ENCODE results near the gene ZBTB42. TPM values are rescaled to one million over a fixed set of nuclear protein-coding genes. Genes with fewer than 3 reads are reported as not detected.

The ZBTB42 gene
- total RNA-seq, 4 donors from 2014 or later: 2.4 to 20.8 (median 12.5) TPM

DNA sequence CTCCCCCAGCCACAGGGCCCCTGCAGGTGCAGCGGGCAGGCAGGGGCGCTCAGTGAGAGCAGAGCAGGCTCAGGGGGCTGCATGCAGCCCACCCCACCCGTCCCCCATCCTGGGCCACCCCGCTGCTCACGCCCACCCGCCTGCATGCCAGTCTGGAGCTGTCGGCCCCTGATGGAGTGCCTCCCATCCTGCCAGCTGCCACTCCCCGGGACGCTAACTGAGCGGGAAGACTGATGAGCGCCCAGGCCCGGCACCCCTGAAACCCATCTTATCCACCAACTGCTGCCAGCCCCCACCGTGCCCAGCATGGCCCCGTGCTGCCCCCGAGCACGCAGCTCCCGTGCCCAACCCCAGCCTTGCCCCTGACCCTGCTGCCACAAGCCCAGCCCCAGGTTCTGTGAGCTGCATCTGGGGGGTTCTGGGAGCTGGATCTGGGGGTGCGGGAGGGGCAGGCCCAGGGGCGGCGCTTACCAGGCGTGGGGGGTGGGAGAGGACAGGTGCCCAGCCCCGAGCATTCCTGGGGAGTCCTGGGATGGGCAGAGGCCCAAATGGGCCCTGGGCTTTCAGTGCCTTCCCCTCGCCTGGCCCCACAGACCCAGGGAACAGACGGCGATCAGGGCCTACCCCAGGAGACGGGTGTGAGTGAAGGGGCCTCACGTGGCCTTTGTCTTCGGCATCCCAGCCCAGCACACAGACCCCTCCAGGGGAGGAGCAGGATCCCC, 18.7 kb upstream of the ZBTB42 start:
- no peak overlapping the region for H3K27ac ChIP-seq
- H3K27me3 ChIP-seq: no peaks in the 10 kb centered on the region
- intact Hi-C loops (cut with DNase I; ENCODE audit: low total_unique reads): no loop called here
- TF ChIP-seq, protein P1, sequence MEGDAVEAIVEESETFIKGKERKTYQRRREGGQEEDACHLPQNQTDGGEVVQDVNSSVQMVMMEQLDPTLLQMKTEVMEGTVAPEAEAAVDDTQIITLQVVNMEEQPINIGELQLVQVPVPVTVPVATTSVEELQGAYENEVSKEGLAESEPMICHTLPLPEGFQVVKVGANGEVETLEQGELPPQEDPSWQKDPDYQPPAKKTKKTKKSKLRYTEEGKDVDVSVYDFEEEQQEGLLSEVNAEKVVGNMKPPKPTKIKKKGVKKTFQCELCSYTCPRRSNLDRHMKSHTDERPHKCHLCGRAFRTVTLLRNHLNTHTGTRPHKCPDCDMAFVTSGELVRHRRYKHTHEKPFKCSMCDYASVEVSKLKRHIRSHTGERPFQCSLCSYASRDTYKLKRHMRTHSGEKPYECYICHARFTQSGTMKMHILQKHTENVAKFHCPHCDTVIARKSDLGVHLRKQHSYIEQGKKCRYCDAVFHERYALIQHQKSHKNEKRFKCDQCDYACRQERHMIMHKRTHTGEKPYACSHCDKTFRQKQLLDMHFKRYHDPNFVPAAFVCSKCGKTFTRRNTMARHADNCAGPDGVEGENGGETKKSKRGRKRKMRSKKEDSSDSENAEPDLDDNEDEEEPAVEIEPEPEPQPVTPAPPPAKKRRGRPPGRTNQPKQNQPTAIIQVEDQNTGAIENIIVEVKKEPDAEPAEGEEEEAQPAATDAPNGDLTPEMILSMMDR (IDR thresholded peaks at IDR 0.05 in 4 of 5, conservative IDR thresholded peaks at IDR 0.05 in 1 of 5): no peak
- TF ChIP-seq POLR2A (IDR thresholded peaks at IDR 0.05): no peak
- DNase-seq (no peak), ATAC-seq (no peak)
- H3K36me3 ChIP-seq: no peaks in the 10 kb centered on the region
- no peak overlapping the region for H3K4me3 ChIP-seq
- H3K9me3 ChIP-seq: no peaks in the 10 kb centered on the region
- in situ Hi-C loops (cut with MboI; ENCODE audit: low sequenced_read_pairs in 4 of 4): no loop called here
- H3K4me1 ChIP-seq: peaks cover 0 to 8% of the 10 kb centered on the region in 2 donors

DNA sequence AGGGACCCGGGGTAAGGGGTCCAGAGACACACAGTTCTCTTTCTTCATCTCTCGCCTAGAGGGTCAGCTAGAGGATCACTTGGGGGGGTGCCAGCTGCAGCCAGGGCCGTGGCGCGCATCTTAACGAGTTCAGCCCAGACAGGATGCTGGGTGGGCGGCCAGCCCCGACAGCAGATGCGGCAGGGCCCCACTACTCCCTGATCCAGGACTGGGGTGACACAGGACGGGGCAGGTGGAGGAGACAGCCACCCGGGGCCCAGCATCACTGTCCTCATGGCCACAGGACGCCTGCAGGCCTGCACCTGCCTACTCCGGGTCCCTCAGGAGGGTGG, 18.1 kb upstream of the ZBTB42 start:
- DNase-seq (no peak), ATAC-seq (no peak)
- intact Hi-C loops (cut with DNase I; ENCODE audit: low total_unique reads): no loop called here
- no peak overlapping the region for H3K27ac ChIP-seq
- no peak overlapping the region for H3K4me3 ChIP-seq
- no peaks in the 10 kb centered on the region for H3K36me3 ChIP-seq
- peaks cover 0 to 10% of the 10 kb centered on the region in 2 donors for H3K4me1 ChIP-seq
- H3K9me3 ChIP-seq: no peaks in the 10 kb centered on the region
- TF ChIP-seq POLR2A (IDR thresholded peaks at IDR 0.05): no peak
- TF ChIP-seq, protein P1 (IDR thresholded peaks at IDR 0.05 in 4 of 5, conservative IDR thresholded peaks at IDR 0.05 in 1 of 5): no peak
- H3K27me3 ChIP-seq: no peaks in the 10 kb centered on the region
- in situ Hi-C loops (cut with MboI; ENCODE audit: low sequenced_read_pairs in 4 of 4): no loop called here

DNA sequence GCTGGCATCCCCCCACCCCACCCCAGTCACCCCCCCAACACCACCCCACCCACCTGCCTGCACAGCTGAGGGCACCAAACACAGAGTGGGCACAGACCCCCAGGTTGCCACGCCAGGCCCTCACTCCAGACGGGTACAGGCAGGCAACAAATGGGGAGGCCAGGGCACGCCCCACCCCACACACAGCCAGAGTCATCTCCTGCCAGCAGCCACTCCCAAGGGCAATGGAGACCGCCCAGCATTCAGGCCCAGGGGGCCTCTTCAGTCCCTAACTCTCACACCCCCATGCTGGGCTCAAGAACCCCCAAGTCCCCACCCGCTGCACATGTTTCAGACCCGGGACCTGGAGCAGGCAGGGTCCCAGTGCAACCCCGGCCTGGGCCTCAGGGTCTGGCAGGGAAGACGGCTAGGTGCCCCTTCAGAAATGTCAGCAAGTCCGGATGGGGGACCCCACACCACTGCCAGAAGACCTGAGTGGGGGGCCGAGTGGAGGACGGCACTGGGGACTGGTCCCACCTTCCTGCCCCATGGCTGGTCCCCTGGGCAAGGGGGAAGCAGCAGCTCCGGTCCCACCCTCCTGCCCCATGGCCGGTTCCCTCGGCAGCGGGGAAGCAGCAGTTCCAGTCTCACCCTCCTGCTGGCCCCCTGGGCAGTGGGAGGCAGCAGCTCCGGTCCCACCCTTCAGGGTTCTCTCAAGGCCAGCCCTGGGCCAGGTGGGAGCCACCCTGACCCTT, 17.2 kb upstream of the ZBTB42 start:
- no peak overlapping the region for H3K27ac ChIP-seq
- H3K9me3 ChIP-seq: no peaks in the 10 kb centered on the region
- in situ Hi-C loops (cut with MboI; ENCODE audit: low sequenced_read_pairs in 4 of 4) (no loop called here), intact Hi-C loops (cut with DNase I; ENCODE audit: low total_unique reads) (no loop called here)
- no peak for TF ChIP-seq POLR2A (IDR thresholded peaks at IDR 0.05)
- TF ChIP-seq, protein P1 (IDR thresholded peaks at IDR 0.05 in 4 of 5, conservative IDR thresholded peaks at IDR 0.05 in 1 of 5): no peak
- no peaks in the 10 kb centered on the region for H3K27me3 ChIP-seq
- H3K36me3 ChIP-seq: no peaks in the 10 kb centered on the region
- no peak for DNase-seq
- no peak for ATAC-seq
- H3K4me3 ChIP-seq: no peak overlapping the region
- peaks cover 0 to 10% of the 10 kb centered on the region in 2 donors for H3K4me1 ChIP-seq

DNA sequence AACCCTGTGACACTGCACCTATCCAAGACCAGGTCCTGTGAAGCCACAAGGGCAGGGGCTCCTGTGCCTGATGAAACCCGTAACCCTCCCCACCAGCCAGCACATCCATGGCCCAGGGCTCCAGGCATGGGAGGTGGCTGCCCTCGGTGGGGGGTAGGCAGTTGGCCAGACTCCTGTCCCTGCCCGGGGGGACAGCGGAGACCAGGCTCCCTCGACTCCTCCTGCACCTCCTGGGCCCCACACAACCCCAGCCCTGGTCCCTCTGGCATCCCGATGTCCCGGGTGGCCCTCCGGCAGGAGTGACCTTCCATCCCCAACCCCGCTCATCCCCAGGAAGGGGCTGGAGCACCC, 16.7 kb upstream of the ZBTB42 start:
- Histone ChIP-seq H3K27me3 (no peaks in the 10 kb centered on the region), H3K4me1 (peaks cover 0 to 10% of the 10 kb centered on the region in 2 donors), H3K9me3 (no peaks in the 10 kb centered on the region), H3K4me3 (no peak overlapping the region), H3K27ac (no peak overlapping the region), H3K36me3 (no peaks in the 10 kb centered on the region)
- intact Hi-C loops (cut with DNase I; ENCODE audit: low total_unique reads): no loop called here
- ATAC-seq (no peak), DNase-seq (no peak)
- TF ChIP-seq POLR2A (IDR thresholded peaks at IDR 0.05): no peak
- TF ChIP-seq, protein P1 (IDR thresholded peaks at IDR 0.05 in 4 of 5, conservative IDR thresholded peaks at IDR 0.05 in 1 of 5): no peak
- in situ Hi-C loops (cut with MboI; ENCODE audit: low sequenced_read_pairs in 4 of 4): no loop called here
